Body of pancreas (tissue), 4 donors: ENCODE results near the gene FUT9.

Experiments used
- POLR2A ChIP-seq, 3 donors: fragments of 450-650 bp; IDR thresholded peaks; one replicate each; pipeline ENCODE4 v1.6.1; 2016; ENCODE audit warnings: antibody characterized with exemption in 3 of 3, mild to moderate bottlenecking in 2 of 3
- TF ChIP-seq, protein P1 (sequence below), 7 experiments: fragments of 450-650 bp in 4 of 7; fragments of 200-600 bp in 3 of 7; sonication (generic) in 3 of 7; IDR thresholded peaks; one replicate each; pipeline ENCODE4 v1.5.1; 2016 to 2019; ENCODE audit warnings: antibody characterized with exemption in 7 of 7

DNA sequence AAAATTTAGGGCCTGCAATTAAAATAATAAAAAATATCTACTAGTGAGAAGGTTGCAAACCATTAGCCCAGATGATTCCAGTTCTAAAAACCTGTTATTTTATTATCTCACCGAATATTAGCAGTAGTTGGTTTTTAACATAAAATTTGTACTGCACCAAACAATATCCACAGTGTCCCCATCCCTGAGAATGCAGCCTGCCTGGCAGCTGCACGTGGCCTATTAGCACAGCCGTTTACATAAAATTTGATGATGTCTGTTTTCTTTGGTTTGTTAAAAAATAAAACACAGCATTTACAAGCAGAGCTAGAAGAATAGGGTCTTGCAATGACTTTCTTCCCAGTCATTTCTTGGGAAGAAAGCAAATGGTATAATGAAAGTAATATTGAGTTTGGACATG lies 58.2 kb downstream of the FUT9 start:
- no peak for TF ChIP-seq POLR2A (IDR thresholded peaks at IDR 0.05)
- TF ChIP-seq, protein P1, sequence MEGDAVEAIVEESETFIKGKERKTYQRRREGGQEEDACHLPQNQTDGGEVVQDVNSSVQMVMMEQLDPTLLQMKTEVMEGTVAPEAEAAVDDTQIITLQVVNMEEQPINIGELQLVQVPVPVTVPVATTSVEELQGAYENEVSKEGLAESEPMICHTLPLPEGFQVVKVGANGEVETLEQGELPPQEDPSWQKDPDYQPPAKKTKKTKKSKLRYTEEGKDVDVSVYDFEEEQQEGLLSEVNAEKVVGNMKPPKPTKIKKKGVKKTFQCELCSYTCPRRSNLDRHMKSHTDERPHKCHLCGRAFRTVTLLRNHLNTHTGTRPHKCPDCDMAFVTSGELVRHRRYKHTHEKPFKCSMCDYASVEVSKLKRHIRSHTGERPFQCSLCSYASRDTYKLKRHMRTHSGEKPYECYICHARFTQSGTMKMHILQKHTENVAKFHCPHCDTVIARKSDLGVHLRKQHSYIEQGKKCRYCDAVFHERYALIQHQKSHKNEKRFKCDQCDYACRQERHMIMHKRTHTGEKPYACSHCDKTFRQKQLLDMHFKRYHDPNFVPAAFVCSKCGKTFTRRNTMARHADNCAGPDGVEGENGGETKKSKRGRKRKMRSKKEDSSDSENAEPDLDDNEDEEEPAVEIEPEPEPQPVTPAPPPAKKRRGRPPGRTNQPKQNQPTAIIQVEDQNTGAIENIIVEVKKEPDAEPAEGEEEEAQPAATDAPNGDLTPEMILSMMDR (IDR thresholded peaks at IDR 0.05), result no peak
